Gastrocnemius medialis (tissue), 4 donors: ENCODE data around the gene ATOSA.

Experiments used
- POLR2A ChIP-seq, 2 donors: fragments of 450-650 bp; IDR thresholded peaks; one replicate each; pipeline ENCODE4 v1.6.1; 2017; ENCODE audit warnings: antibody characterized with exemption in 2 of 2, mild to moderate bottlenecking in 2 of 2, moderate library complexity in 2 of 2
- TF ChIP-seq, protein P1 (sequence below), 5 experiments: fragments of 450-650 bp in 3 of 5; fragments of 200-600 bp in 2 of 5; sonication (generic) in 2 of 5; IDR thresholded peaks in 4 of 5; conservative IDR thresholded peaks in 1 of 5; 1 replicate in 4 of 5; 2 replicates in 1 of 5; pipeline ENCODE4 v1.5.1; 2016 to 2019; ENCODE audit warnings: antibody characterized with exemption in 5 of 5, mild to moderate bottlenecking in 3 of 5, moderate library complexity in 3 of 5

DNA sequence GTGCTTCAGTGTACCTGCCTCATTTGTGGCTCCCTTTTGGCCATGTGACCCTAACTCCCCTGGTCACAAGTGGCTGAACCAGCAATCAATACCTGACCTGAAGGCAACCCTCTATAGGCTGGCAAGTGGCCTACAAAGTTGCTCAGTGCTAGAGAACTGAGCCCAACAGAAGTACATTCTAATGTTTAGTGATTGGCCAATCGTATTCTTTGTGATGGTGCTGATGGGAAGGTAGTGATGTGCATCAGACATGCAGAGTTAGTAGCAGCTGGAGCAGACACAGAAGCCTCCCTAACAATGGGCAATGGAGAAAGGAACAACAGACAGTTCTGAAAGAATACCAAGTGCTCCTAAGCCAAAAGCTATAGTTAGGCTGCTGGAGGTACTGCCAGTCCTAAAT lies 10.4 kb upstream of the ATOSA start:
- TF ChIP-seq, protein P1, sequence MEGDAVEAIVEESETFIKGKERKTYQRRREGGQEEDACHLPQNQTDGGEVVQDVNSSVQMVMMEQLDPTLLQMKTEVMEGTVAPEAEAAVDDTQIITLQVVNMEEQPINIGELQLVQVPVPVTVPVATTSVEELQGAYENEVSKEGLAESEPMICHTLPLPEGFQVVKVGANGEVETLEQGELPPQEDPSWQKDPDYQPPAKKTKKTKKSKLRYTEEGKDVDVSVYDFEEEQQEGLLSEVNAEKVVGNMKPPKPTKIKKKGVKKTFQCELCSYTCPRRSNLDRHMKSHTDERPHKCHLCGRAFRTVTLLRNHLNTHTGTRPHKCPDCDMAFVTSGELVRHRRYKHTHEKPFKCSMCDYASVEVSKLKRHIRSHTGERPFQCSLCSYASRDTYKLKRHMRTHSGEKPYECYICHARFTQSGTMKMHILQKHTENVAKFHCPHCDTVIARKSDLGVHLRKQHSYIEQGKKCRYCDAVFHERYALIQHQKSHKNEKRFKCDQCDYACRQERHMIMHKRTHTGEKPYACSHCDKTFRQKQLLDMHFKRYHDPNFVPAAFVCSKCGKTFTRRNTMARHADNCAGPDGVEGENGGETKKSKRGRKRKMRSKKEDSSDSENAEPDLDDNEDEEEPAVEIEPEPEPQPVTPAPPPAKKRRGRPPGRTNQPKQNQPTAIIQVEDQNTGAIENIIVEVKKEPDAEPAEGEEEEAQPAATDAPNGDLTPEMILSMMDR (IDR thresholded peaks at IDR 0.05 in 4 of 5, conservative IDR thresholded peaks at IDR 0.05 in 1 of 5): no peak
- TF ChIP-seq POLR2A (IDR thresholded peaks at IDR 0.05): no peak
